SK-N-SH (cell line): ENCODE measurements around the gene TMEM35B. TPM values are rescaled to one million over a fixed set of nuclear protein-coding genes. Genes with fewer than 3 reads are reported as not detected.
"Not testable (repeated sequence)": the region's sequence is repeated elsewhere in the genome, so short reads cannot be mapped to it uniquely, and the experiment has no call there.

Source experiments
- CTCF ChIA-PET: fragments of 300-600, 350-600 bp; formaldehyde crosslinking; extraction: SDS; loops from one replicate; lab custom pipeline; 2021; lab: Yijun Ruan, JAX
- POLR2A ChIA-PET: fragments of 350-600 bp; sonication (Branson Sonifier 250); formaldehyde crosslinking; extraction: SDS; loops from one replicate; lab custom pipeline; 2020; ENCODE audit warnings: antibody characterized with exemption, inconsistent platforms; lab: Yijun Ruan, JAX
- DNase-seq: peaks from one replicate; pipeline ENCODE4 v3.0.0; 2012
- H2AFZ ChIP-seq: fragments of 200-600 bp; sonication (generic); 2 replicates; pipeline ENCODE4 v1.8.1; 2016; ENCODE audit warnings: antibody characterized with exemption, mild to moderate bottlenecking, low read depth
- H3F3A ChIP-seq: fragments of 200-600 bp; sonication (generic); replicated peaks from 2 replicates; pipeline ENCODE3; 2016; ENCODE audit warnings: antibody characterized with exemption, mild to moderate bottlenecking; ENCODE audit not compliant: insufficient read depth
- H3K27ac ChIP-seq, 2 experiments: fragments of 200-500 bp in 1 of 2; fragments of 200-600 bp in 1 of 2; sonication (Bioruptor generic) in 1 of 2; sonication (generic), shearing (Covaris generic) in 1 of 2; 2 replicates each; pipeline versions ENCODE4 v1.5.1 to v1.6.1; 2014 to 2016; ENCODE audit warnings: low read depth in 2 of 2, inconsistent platforms in 1 of 2, low read length in 1 of 2, mild to moderate bottlenecking in 1 of 2, mixed read lengths in 1 of 2
- H3K27me3 ChIP-seq: fragments of 200-600 bp; sonication (generic), shearing (Covaris generic); 2 replicates; pipeline ENCODE4 v1.6.1; 2016; ENCODE audit warnings: mixed run types; ENCODE audit not compliant: insufficient read depth
- H3K36me3 ChIP-seq, 2 experiments: fragments of 200-500 bp in 1 of 2; fragments of 200-600 bp in 1 of 2; sonication (Bioruptor generic) in 1 of 2; sonication (generic) in 1 of 2; replicated peaks in 1 of 2; 2 replicates each; pipeline versions ENCODE3 to v1.5.1; 2014 to 2016; ENCODE audit warnings: low read length in 1 of 2, mild to moderate bottlenecking in 1 of 2; ENCODE audit not compliant: insufficient read depth in 2 of 2, control insufficient read depth in 1 of 2
- H3K4me1 ChIP-seq, 2 experiments: fragments of 200-500 bp in 1 of 2; fragments of 200-600 bp in 1 of 2; sonication (Bioruptor generic) in 1 of 2; sonication (generic), shearing (Covaris generic) in 1 of 2; 2 replicates each; pipeline versions ENCODE4 v1.5.1 to v1.6.1; 2014 to 2016; ENCODE audit warnings: low read depth in 1 of 2, low read length in 1 of 2, mixed run types in 1 of 2; ENCODE audit not compliant: insufficient read depth in 2 of 2, control insufficient read depth in 1 of 2
- H3K4me2 ChIP-seq: fragments of 200-600 bp; sonication (generic), shearing (Covaris generic); 2 replicates; pipeline ENCODE4 v1.6.1; 2017; ENCODE audit warnings: mixed run types
- H3K4me3 ChIP-seq, 2 experiments: fragments of 200-500 bp in 1 of 2; fragments of 200-600 bp in 1 of 2; sonication (Bioruptor generic) in 1 of 2; sonication (generic), shearing (Covaris generic) in 1 of 2; 2 replicates each; pipeline versions ENCODE4 v1.5.1 to v1.8.1; 2014 to 2016; ENCODE audit warnings: low read depth in 2 of 2, inconsistent platforms in 1 of 2, low read length in 1 of 2, mild to moderate bottlenecking in 1 of 2, mixed read lengths in 1 of 2, moderate library complexity in 1 of 2
- H3K79me2 ChIP-seq: fragments of 200-600 bp; sonication (generic); 2 replicates; pipeline ENCODE4 v1.8.1; 2017; ENCODE audit warnings: mild to moderate bottlenecking; ENCODE audit not compliant: insufficient read depth
- H3K9ac ChIP-seq: fragments of 200-600 bp; sonication (generic); 2 replicates; pipeline ENCODE4 v1.6.1; 2017; ENCODE audit warnings: mixed run types
- H3K9me2 ChIP-seq: fragments of 200-600 bp; sonication (generic); 2 replicates; pipeline ENCODE4 v1.6.1; 2017; ENCODE audit warnings: mixed run types
- H3K9me3 ChIP-seq: fragments of 200-600 bp; sonication (generic); 2 replicates; pipeline ENCODE4 v1.6.1; 2017; ENCODE audit warnings: mixed run types, mild to moderate bottlenecking, moderate library complexity
- H4K20me1 ChIP-seq: fragments of 200-600 bp; sonication (generic); 2 replicates; pipeline ENCODE4 v1.6.1; 2017; ENCODE audit warnings: mild to moderate bottlenecking, mixed run types; ENCODE audit not compliant: insufficient read depth
- ELF1 ChIP-seq: IDR thresholded peaks from 2 replicates; pipeline ENCODE4 v1.4.0; 2012
- FOXJ3 ChIP-seq: sonication (generic); formaldehyde crosslinking; IDR thresholded peaks from 2 replicates; pipeline ENCODE4 v1.5.1; 2020; ENCODE audit warnings: mild to moderate bottlenecking, missing genetic modification reagents
- GATA2 ChIP-seq: sonication (generic); formaldehyde crosslinking; IDR thresholded peaks from 2 replicates; pipeline ENCODE4 v1.5.0; 2020; ENCODE audit warnings: mild to moderate bottlenecking, missing genetic modification reagents
- MEF2A ChIP-seq: IDR thresholded peaks from 2 replicates; pipeline ENCODE4 v1.4.0; 2012; ENCODE audit warnings: low read depth, borderline replicate concordance
- NRF1 ChIP-seq: IDR thresholded peaks from 2 replicates; pipeline ENCODE4 v1.6.1; 2012; ENCODE audit warnings: low read depth, mild to moderate bottlenecking, low read length
- RCOR1 ChIP-seq: fragments of 150-350 bp; IDR thresholded peaks from 2 replicates; pipeline ENCODE4 v1.6.1; 2017; ENCODE audit warnings: antibody characterized with exemption, low read length
- RXRA ChIP-seq: IDR thresholded peaks from 2 replicates; pipeline ENCODE4 v1.4.0; 2012; ENCODE audit warnings: low read depth, mild to moderate bottlenecking, borderline replicate concordance
- TEAD4 ChIP-seq: IDR thresholded peaks from 2 replicates; pipeline ENCODE4 v1.4.0; 2012; ENCODE audit warnings: mild to moderate bottlenecking, borderline replicate concordance; ENCODE audit not compliant: insufficient read depth
- WGBS: methylation state at CpG from one replicate; pipeline ENCODE4 v1.1.6; 2017; ENCODE audit warnings: low lambda C conversion rate; 5-methylcytosine and 5-hydroxymethylcytosine counted together
- polyA plus RNA-seq, 3 experiments: library from polyadenylated mRNA; depleted of rRNA; stranded (reverse); fragments of >200 nt; gene quantifications; 2 replicates each; pipeline ENCODE4 v1.2.3, GENCODE V29; 2012
- TF ChIP-seq, protein P1 (sequence below): fragments of 150-350 bp; IDR thresholded peaks from 2 replicates; pipeline ENCODE4 v1.6.1; 2017; ENCODE audit warnings: antibody characterized with exemption, low read length, low read depth, borderline replicate concordance
- TF ChIP-seq, protein P2 (sequence below): IDR thresholded peaks from 2 replicates; pipeline ENCODE4 v1.4.0; 2012; ENCODE audit warnings: low read depth, borderline replicate concordance
- TF ChIP-seq, protein P3 (sequence below): IDR thresholded peaks from 2 replicates; pipeline ENCODE4; 2012
- TF ChIP-seq, protein P4 (sequence below): IDR thresholded peaks from 2 replicates; pipeline ENCODE4 v1.6.1; 2012; ENCODE audit warnings: mild to moderate bottlenecking, low read depth, low read length, moderate library complexity

TMEM35B gene
- polyA plus RNA-seq, 1 of the 3 experiments (the other 2 are of a cell fraction), result 47.4 TPM

DNA sequence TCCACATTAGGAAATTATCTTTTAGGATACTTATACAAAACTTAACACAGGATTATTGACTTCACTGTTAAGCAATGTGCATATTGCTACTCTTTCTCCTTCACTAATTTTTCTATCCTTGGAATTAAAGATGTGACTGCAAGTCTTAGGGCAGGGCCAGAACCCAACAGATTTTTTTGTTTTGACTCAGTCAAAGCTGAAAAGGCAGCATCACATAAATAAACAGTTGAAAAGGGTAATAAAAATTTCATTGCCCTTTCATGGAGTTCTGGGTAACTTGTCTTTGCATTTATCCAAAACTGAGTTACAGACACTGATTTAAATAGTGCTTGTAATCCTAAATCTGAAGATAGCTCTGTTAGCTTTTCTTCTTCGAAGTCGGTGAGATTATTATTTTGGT is 1.9 kb upstream of the TMEM35B start:
- peaks cover 43% of the 10 kb centered on the region for H3K79me2 ChIP-seq
- no peak for TF ChIP-seq NRF1
- no peak for TF ChIP-seq RCOR1
- TF ChIP-seq MEF2A, result no peak
- no peak for TF ChIP-seq ELF1
- no peak for TF ChIP-seq RXRA
- TF ChIP-seq, protein P1, sequence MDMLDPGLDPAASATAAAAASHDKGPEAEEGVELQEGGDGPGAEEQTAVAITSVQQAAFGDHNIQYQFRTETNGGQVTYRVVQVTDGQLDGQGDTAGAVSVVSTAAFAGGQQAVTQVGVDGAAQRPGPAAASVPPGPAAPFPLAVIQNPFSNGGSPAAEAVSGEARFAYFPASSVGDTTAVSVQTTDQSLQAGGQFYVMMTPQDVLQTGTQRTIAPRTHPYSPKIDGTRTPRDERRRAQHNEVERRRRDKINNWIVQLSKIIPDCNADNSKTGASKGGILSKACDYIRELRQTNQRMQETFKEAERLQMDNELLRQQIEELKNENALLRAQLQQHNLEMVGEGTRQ, result no peak
- no peak for TF ChIP-seq GATA2 (CRISPR knock-in tag)
- TF ChIP-seq, protein P2, sequence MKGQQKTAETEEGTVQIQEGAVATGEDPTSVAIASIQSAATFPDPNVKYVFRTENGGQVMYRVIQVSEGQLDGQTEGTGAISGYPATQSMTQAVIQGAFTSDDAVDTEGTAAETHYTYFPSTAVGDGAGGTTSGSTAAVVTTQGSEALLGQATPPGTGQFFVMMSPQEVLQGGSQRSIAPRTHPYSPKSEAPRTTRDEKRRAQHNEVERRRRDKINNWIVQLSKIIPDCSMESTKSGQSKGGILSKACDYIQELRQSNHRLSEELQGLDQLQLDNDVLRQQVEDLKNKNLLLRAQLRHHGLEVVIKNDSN, result no peak
- no peak for TF ChIP-seq TEAD4
- TF ChIP-seq, protein P3, sequence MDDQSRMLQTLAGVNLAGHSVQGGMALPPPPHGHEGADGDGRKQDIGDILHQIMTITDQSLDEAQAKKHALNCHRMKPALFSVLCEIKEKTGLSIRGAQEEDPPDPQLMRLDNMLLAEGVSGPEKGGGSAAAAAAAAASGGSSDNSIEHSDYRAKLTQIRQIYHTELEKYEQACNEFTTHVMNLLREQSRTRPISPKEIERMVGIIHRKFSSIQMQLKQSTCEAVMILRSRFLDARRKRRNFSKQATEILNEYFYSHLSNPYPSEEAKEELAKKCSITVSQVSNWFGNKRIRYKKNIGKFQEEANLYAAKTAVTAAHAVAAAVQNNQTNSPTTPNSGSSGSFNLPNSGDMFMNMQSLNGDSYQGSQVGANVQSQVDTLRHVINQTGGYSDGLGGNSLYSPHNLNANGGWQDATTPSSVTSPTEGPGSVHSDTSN, result no peak
- TF ChIP-seq FOXJ3 (CRISPR knock-in tag), result no peak
- TF ChIP-seq, protein P4, sequence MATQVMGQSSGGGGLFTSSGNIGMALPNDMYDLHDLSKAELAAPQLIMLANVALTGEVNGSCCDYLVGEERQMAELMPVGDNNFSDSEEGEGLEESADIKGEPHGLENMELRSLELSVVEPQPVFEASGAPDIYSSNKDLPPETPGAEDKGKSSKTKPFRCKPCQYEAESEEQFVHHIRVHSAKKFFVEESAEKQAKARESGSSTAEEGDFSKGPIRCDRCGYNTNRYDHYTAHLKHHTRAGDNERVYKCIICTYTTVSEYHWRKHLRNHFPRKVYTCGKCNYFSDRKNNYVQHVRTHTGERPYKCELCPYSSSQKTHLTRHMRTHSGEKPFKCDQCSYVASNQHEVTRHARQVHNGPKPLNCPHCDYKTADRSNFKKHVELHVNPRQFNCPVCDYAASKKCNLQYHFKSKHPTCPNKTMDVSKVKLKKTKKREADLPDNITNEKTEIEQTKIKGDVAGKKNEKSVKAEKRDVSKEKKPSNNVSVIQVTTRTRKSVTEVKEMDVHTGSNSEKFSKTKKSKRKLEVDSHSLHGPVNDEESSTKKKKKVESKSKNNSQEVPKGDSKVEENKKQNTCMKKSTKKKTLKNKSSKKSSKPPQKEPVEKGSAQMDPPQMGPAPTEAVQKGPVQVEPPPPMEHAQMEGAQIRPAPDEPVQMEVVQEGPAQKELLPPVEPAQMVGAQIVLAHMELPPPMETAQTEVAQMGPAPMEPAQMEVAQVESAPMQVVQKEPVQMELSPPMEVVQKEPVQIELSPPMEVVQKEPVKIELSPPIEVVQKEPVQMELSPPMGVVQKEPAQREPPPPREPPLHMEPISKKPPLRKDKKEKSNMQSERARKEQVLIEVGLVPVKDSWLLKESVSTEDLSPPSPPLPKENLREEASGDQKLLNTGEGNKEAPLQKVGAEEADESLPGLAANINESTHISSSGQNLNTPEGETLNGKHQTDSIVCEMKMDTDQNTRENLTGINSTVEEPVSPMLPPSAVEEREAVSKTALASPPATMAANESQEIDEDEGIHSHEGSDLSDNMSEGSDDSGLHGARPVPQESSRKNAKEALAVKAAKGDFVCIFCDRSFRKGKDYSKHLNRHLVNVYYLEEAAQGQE, result no peak
- no peak for DNase-seq
- H3K36me3 ChIP-seq, result peaks cover 9 to 30% of the 10 kb centered on the region in 2 experiments
- H3K4me2 ChIP-seq, result no peak overlapping the region
- no peaks in the 10 kb centered on the region for H3K9me3 ChIP-seq
- 90% methylated on average over 2 of the region's 2 CpGs for WGBS
- peaks cover 13% of the 10 kb centered on the region in 2 experiments; a peak in 2 of 4 replicates for H3K4me1 ChIP-seq
- ChIA-PET CTCF (interaction anchor here (0.7 kb wide), 1 partner anchor 120 kb away, joined by 3 read pairs; no protein-coding TSS in a partner anchor), POLR2A (no interaction called here)
- H3F3A ChIP-seq, result peaks cover 10% of the 10 kb centered on the region
- 0 out of 2 replicates have a peak, but pooled peaks cover 3% of the 10 kb centered on the region for H4K20me1 ChIP-seq
- H3K27me3 ChIP-seq, result no peaks in the 10 kb centered on the region
- H3K9me2 ChIP-seq, result no peaks in the 10 kb centered on the region
- no peak overlapping the region for H3K9ac ChIP-seq
- H3K4me3 ChIP-seq, result no peak overlapping the region
- no peak overlapping the region for H3K27ac ChIP-seq
- no peak overlapping the region for H2AFZ ChIP-seq

DNA sequence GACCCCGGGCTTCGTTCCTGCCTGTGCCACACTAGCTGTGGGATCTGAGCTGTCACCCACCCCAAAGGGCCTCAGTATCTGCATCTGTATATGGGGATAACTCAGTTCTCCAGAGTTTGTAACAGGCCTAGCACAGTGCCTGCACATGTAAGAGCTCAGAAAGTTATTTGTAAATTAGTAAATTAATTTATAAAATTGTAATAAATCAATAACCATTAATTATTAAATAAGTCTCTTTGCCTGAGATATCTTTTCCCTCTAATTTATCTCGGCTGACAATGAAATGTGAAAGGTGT is 410 bp upstream of the TMEM35B start:
- POLR2A ChIA-PET, result interaction anchor here (1.3 kb wide), 1 partner anchor 126 kb away, joined by 4 read pairs; the partner anchor contains the start of gene SMIM12
- H3K27ac ChIP-seq, result peak overlapping the region; percentile 81 to 82
- H3K4me3 ChIP-seq, result peak overlapping the region; percentile 83 to 93
- peak overlapping the region; percentile 91 for H3K4me2 ChIP-seq
- H3K27me3 ChIP-seq, H3K9me3 ChIP-seq, DNase-seq, H4K20me1 ChIP-seq, H3K9me2 ChIP-seq: not testable (repeated sequence)
- peaks cover 56% of the 10 kb centered on the region for H3K79me2 ChIP-seq
- H3K36me3 ChIP-seq, result peaks cover 16 to 28% of the 10 kb centered on the region in 2 experiments
- H3K9ac ChIP-seq, result peak overlapping the region; percentile 91
- H3K4me1 ChIP-seq, result peaks cover 13% of the 10 kb centered on the region in 2 experiments; a peak in 2 of 4 replicates
- WGBS, result 19% methylated on average over 3 of the region's 3 CpGs
- H3F3A ChIP-seq, result peaks cover 10% of the 10 kb centered on the region
- H2AFZ ChIP-seq, result peak overlapping the region; percentile 94
- CTCF ChIA-PET, result interaction anchor here (0.7 to 2.7 kb wide), 11 partner anchors 9 to 200 kb away, joined by 3 to 16 read pairs (median 3); partner anchors contain the start of gene SMIM12
